Stomach (tissue), 4 donors: ENCODE measurements around the gene LRP2BP.

Experiments
- POLR2A ChIP-seq, 4 donors: fragments of 450-650 bp; IDR thresholded peaks; one replicate each; pipeline ENCODE4 v1.6.1; 2016; ENCODE audit warnings: antibody characterized with exemption in 4 of 4, control low read depth in 2 of 4, mild to moderate bottlenecking in 1 of 4, moderate library complexity in 1 of 4
- TF ChIP-seq, protein P1 (sequence below), 7 experiments: fragments of 450-650 bp in 4 of 7; fragments of 200-600 bp in 3 of 7; sonication (generic) in 3 of 7; IDR thresholded peaks; one replicate each; pipeline ENCODE4 v1.5.1; 2016 to 2019; ENCODE audit warnings: antibody characterized with exemption in 7 of 7, control low read depth in 2 of 7, mild to moderate bottlenecking in 1 of 7

- TF ChIP-seq, protein P1, sequence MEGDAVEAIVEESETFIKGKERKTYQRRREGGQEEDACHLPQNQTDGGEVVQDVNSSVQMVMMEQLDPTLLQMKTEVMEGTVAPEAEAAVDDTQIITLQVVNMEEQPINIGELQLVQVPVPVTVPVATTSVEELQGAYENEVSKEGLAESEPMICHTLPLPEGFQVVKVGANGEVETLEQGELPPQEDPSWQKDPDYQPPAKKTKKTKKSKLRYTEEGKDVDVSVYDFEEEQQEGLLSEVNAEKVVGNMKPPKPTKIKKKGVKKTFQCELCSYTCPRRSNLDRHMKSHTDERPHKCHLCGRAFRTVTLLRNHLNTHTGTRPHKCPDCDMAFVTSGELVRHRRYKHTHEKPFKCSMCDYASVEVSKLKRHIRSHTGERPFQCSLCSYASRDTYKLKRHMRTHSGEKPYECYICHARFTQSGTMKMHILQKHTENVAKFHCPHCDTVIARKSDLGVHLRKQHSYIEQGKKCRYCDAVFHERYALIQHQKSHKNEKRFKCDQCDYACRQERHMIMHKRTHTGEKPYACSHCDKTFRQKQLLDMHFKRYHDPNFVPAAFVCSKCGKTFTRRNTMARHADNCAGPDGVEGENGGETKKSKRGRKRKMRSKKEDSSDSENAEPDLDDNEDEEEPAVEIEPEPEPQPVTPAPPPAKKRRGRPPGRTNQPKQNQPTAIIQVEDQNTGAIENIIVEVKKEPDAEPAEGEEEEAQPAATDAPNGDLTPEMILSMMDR (IDR thresholded peaks at IDR 0.05) = no peak
- TF ChIP-seq POLR2A (IDR thresholded peaks at IDR 0.05) = no peak
Observed at GRCh38 chr4:185383451-185383850, 12.3 kb downstream of the LRP2BP start.
